Activated CD4-positive, alpha-beta T cell treated with anti-CD3 and anti-CD28 coated beads, Interleukin-2, amount 50 U/mL, for 16 hours (primary cell): ENCODE data around the gene SLAIN2.
A peak's percentile ranks its signal among the peaks of the same experiment; 100 is the strongest.
"Not testable (repeated sequence)": the region's sequence is repeated elsewhere in the genome, so short reads cannot be mapped to it uniquely, and the experiment has no call there.

Source experiments
- DNase-seq: peaks from one replicate; pipeline ENCODE4 v3.0.0-alpha.2; 2020

The SLAIN2 gene

DNA sequence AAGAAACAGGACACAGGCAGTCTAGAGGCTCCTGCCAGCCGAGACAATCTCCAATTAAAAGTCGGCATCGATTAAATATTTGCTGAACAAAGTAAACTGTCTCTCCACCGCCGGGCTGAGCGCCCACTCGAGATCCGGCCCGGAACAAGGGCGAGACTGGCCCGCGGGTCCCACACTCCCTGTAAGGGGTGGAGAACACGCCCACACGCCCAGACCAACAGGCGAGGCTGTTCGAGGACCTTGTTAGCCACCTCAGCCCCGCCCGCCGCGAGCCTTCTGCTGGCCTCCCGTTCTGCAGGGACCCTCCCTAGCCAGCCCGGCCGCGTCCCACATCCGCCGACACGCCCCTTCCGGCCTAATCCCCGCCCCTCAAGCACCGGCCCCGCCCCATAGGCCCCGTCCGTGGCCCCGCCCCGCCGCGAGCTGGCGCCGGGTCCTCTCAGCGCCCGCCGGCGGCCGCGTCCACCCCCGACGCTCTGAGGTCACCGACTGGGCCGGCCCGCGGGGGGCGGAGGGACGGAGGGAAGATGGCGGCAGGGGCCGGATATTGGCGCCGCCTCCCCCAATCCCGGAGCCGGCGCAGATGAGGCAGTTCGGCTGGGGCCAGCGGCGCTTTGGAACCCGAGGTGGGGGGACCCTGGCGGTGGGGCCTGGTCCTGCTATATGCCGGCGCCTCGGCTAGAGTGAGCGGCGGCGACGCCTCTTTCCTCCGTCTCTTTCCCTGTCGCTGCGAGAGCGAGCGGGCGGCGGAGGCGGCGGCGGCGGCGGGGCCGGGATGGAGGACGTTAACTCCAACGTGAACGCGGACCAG, at the start of gene SLAIN2:
Gene SLAIN2 (plus strand): TSS at position 565 of the 811 bp plus-strand sequence. CDS start 211 bp downstream, at position 776.
- DNase-seq: peak; percentile 98

DNA sequence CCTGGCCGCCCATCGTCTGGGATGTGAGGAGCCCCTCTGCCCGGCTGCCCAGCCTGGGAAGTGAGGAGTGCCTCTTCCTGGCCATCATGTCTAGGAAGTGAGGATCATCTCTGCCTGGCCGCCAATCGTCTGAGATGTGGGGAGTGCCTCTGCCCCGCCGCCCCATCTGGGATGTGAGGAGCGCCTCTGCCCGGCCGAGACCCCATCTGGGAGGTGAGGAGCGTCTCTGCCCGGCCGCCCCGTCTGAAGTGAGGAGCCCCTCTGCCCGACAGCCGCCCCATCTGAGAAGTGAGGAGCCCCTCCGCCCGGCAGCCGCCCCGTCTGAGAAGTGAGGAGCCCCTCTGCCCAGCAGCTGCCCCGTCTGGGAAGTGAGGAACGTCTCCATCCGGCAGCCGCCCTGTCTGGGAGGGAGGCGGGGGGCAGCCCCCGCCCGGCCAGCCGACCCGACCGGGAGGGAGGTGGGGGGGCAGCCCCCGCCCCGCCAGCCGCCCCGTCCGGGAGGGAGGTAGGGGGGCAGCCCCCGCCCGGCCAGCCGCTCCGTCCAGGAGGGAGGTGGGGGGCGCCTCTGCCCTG, 49.0 kb upstream of the SLAIN2 start:
- not testable (repeated sequence) for DNase-seq

DNA sequence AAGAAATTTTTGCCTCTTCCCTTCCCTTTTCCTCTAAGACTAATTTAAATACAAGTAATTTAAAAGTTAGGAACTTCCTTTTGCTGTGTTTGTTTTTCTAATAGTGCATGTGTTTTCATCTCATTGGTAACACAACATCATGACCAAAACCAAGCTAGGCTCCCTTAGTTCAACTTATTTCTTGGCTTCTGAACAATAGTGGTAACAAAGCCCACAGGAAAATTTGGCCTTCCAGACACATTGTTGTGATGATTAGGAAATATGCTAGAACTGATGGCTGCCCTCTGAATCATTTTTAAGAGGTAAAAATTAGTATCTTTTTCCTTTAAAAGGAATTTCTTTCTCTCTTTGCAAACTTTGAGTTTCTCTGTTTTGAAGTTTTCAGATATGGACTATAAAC, 46.2 kb upstream of the SLAIN2 start:
- DNase-seq: no peak

- peak; percentile 12 for DNase-seq
These were observed 45.0 kb upstream of the SLAIN2 start for GRCh38 chr4:48296365-48296764.

- no peak for DNase-seq
These were observed 44.0 kb upstream of the SLAIN2 start for GRCh38 chr4:48297256-48297846.

- no peak for DNase-seq
These were observed 41.8 kb upstream of the SLAIN2 start for GRCh38 chr4:48299560-48299959.

- no peak for DNase-seq
These were observed 41.3 kb upstream of the SLAIN2 start for GRCh38 chr4:48300004-48300403.

- no peak for DNase-seq
These were observed 35.8 kb upstream of the SLAIN2 start for GRCh38 chr4:48305508-48305907.

GRCh38 chr4:48307528-48307927, 33.8 kb upstream of the SLAIN2 start:
- no peak for DNase-seq

DNA sequence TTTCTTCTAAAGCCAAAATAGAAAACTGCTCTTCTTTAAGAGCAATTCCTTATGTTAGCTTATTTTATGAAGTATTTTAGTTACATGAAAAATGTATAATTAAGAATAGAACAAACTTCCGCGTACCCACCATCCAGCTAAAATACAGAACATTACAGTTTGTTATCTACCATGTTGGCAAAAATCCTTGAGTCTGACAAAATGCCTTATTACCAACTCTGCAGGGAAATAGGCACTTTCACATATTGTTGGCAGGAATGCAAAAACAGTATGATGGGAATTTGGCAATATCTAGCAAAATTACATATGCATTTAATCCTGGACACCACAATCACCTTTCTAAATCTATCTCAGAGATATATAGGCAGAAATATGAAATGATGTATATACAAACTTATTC, 32.4 kb upstream of the SLAIN2 start:
- DNase-seq: no peak

- DNase-seq: no peak
These were observed 29.4 kb upstream of the SLAIN2 start for GRCh38 chr4:48311896-48312295.

- DNase-seq: not testable (repeated sequence)
These were observed 26.6 kb upstream of the SLAIN2 start for GRCh38 chr4:48314746-48315145.

- peak; percentile 36 for DNase-seq
These were observed 25.4 kb upstream of the SLAIN2 start for GRCh38 chr4:48315728-48316630.

DNA sequence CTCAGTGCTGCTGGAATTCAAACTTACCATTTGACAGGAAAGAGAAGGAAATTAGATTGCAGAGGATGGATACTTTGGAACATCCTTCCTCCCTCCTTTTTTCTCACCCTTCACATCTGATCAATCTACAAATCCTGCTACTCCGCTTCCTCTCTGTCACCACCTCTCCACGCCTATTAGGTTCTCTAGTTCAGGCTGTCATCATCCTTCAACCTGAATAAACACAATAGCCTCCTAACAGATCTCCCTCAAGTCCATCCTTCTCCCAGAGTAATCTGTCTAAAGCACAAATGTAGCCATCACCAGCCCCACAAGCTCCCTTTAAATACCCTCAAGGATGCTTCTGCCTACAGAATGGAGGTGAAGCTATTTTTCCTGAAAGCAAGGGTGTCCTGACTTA, 20.0 kb upstream of the SLAIN2 start:
- DNase-seq: no peak

DNA sequence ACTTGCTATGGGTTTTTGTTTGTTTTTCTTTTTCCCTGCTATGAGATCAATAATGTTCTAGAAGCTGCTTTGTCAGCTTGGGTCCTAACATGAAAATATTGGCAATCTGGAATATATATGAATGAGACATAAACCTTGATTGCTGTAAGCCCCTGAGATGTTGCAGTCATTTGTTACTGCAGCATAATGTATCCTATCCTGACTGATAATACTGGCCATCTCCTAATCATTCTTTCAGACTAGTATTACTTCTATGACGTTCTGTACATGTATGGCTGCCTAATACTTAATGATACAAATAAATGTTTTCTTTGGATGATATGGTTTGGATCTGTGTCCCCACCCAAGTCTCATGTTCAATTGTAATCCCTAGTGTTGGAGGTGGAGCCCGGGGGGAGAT, 19.3 kb upstream of the SLAIN2 start:
- no peak for DNase-seq

- no peak for DNase-seq
These were observed 17.0 kb upstream of the SLAIN2 start for GRCh38 chr4:48324281-48324680.

DNA sequence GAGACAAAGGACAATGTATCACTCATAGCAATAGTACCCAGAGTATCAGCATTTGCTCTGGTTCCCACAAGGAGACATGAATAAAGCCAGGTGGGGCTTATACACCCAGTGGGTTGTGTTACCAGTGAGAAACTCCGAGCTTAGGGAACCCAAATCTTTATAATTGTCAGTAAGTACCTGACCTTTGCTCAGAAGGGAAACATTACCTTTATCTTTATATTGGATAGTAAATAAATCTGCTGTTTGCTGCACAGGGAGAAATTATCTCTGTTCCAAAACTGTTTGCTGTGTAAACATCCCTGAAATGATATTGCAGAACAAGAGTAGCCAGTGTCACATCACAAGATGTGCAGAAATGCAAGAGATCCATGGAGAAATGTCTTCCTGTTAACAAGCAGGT, 12.1 kb upstream of the SLAIN2 start:
- no peak for DNase-seq

- no peak for DNase-seq
These were observed 11.4 kb upstream of the SLAIN2 start for GRCh38 chr4:48329976-48330375.

DNA sequence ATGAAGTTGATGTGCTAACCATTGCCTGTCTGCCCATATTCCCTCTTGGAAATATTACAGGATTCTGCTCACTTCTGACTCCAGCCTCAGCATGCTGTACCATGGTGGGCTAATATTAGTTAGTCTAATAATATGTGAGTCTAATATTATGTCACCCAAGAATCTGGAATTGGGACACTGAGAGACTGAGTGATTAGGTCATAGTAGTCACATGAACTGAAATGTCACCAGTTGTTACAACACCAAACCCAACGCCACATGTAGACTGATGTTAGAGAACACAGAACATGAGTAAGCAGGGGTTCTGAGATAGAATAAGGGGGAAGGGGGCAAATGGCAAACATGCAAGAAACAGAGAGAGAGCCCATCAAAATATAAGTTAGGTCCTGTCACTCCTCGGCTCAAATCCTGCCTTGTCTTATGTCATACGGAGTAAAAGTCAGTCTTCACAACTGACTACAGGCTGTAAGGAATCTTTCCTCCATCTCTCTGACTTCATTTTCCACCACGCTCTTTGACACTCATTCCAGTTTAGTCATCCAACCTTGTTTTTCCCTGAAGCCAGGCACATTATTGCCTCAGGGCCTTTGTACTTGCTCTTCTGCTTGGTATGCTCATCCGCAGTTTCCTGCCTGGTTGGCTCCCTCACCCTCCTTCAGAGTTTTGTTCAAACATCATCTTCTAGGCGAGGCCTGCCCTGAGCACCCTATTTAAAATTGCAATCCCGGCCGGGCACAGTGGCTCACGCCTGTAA, 9.6 kb upstream of the SLAIN2 start:
- no peak for DNase-seq

- no peak for DNase-seq
These were observed 8.7 kb upstream of the SLAIN2 start for GRCh38 chr4:48332661-48333060.

DNA sequence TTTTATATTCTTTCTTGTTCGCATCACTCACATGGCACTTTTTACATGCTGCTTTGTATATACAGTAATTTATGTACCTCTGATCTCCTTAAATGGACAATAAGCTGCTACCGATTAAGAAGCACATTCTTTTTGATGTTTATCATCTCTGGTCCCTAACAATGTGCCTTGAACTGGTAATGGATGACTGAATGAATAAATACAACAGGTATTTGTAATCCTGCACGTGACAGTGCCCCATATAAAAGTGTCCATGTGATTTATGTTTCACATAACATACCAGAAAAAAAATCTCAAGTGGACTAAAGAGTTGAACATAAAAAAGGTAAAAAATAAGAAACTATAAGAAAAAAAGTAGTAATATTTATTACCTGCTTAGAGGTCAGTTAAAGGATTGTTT, 7.7 kb upstream of the SLAIN2 start:
- DNase-seq: no peak

DNA sequence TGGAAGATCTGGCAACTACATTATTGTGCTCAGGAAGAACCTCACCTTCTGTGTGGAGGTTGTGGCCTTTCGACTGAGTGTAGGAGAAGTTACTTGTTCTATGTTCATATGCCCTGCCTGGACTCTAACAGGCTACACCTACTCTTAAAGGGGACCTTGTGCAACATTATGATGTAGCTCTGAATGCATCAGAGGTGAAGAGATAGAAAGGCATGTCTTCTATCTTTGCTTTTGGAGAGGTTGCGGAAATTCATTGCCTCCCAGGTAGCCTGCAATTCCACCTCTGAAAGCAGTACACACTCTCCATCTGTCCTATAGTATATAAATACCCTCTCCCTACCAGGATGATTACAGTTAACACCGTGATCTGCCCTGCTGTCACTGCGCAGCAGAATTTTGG, 7.1 kb upstream of the SLAIN2 start:
- DNase-seq: no peak
